GM23248 (cell line): ENCODE measurements around the gene MARCHF4. TPM values are rescaled to one million over a fixed set of nuclear protein-coding genes. Genes with fewer than 3 reads are reported as not detected.

Experiments
- DNase-seq: peaks from one replicate; pipeline ENCODE4 v3.0.0-alpha.2; 2015
- H2AFZ ChIP-seq: fragments of 200-600 bp; sonication (generic); 2 replicates; pipeline ENCODE4 v1.6.1; 2016; ENCODE audit warnings: antibody characterized with exemption
- H3F3A ChIP-seq: fragments of 200-600 bp; sonication (generic); 2 replicates; pipeline ENCODE4 v1.6.1; 2016; ENCODE audit warnings: mild to moderate bottlenecking, antibody characterized with exemption, mixed run types; ENCODE audit not compliant: insufficient read depth
- H3K27ac ChIP-seq: fragments of 200-600 bp; sonication (generic); 2 replicates; pipeline ENCODE4 v1.5.1; 2016; ENCODE audit warnings: mild to moderate bottlenecking
- H3K27me3 ChIP-seq: fragments of 200-600 bp; sonication (generic); replicated peaks from 2 replicates; pipeline ENCODE4 v1.6.1; 2016; ENCODE audit warnings: mild to moderate bottlenecking; ENCODE audit not compliant: insufficient read depth
- H3K36me3 ChIP-seq: fragments of 200-600 bp; sonication (generic); 2 replicates; pipeline ENCODE4 v1.6.1; 2016; ENCODE audit warnings: low read depth, mild to moderate bottlenecking
- H3K4me1 ChIP-seq: fragments of 200-600 bp; sonication (generic); 2 replicates; pipeline ENCODE4 v1.6.1; 2016; ENCODE audit warnings: mild to moderate bottlenecking; ENCODE audit not compliant: insufficient read depth
- H3K4me2 ChIP-seq: fragments of 200-600 bp; sonication (generic); one replicate; pipeline ENCODE4 v1.6.1; 2016; ENCODE audit warnings: mild to moderate bottlenecking; ENCODE audit not compliant: unreplicated experiment
- H3K4me3 ChIP-seq: fragments of 200-600 bp; sonication (generic); 2 replicates; pipeline ENCODE4 v1.5.1; 2016; ENCODE audit warnings: mild to moderate bottlenecking
- H3K79me2 ChIP-seq: fragments of 200-600 bp; sonication (generic); 2 replicates; pipeline ENCODE4 v1.6.1; 2016; ENCODE audit warnings: mild to moderate bottlenecking; ENCODE audit not compliant: insufficient read depth
- H3K9ac ChIP-seq: fragments of 200-600 bp; sonication (generic); 2 replicates; pipeline ENCODE4 v1.6.1; 2016; ENCODE audit warnings: mild to moderate bottlenecking
- H3K9me2 ChIP-seq: fragments of 200-600 bp; sonication (generic); 2 replicates; pipeline ENCODE4 v1.6.1; 2016; ENCODE audit warnings: mixed run types, mild to moderate bottlenecking, moderate library complexity; ENCODE audit not compliant: insufficient read depth
- H3K9me3 ChIP-seq: fragments of 200-600 bp; sonication (generic); one replicate; pipeline ENCODE4 v1.6.1; 2017; ENCODE audit warnings: low read depth
- H4K20me1 ChIP-seq: fragments of 200-600 bp; sonication (generic); 2 replicates; pipeline ENCODE4 v1.6.0; 2016; ENCODE audit not compliant: insufficient read depth
- EZH2 ChIP-seq: fragments of 200-600 bp; sonication (generic); IDR thresholded peaks from 2 replicates; pipeline ENCODE4 v1.6.1; 2018; ENCODE audit warnings: antibody characterized with exemption, mild to moderate bottlenecking; ENCODE audit not compliant: insufficient read depth, poor library complexity, severe bottlenecking
- EZH2phosphoT487 ChIP-seq: fragments of 200-600 bp; sonication (generic); IDR thresholded peaks from 2 replicates; pipeline ENCODE4 v1.6.1; 2018; ENCODE audit warnings: antibody characterized with exemption, moderate library complexity, mild to moderate bottlenecking, low read depth; ENCODE audit not compliant: insufficient read depth
- WGBS, 2 experiments: methylation state at CpG; one replicate each; pipeline ENCODE4 v1.1.6; 2015 to 2017; ENCODE audit warnings: low lambda C conversion rate in 2 of 2, low coverage in 1 of 2; ENCODE audit errors: missing lambda C conversion rate in 2 of 2; 5-methylcytosine and 5-hydroxymethylcytosine counted together
- in situ Hi-C: fragments of 300-500 bp; cut with MboI; formaldehyde crosslinking; loops from 2 replicates; pipeline ENCODE4 v1.15.0; 2020
- polyA plus RNA-seq: library from polyadenylated mRNA; unstranded; fragments of >200 nt; fragmentation: Nextera tagmentation; extraction: Ambion mirVana; gene quantifications from 2 replicates; pipeline ENCODE4 v1.2.1, GENCODE V29; 2016
- total RNA-seq: library from RNA; depleted of rRNA; stranded (reverse); fragments of >200 nt; shearing (Covaris generic); gene quantifications from 2 replicates; pipeline ENCODE4 v1.2.3, GENCODE V29; 2014

The MARCHF4 gene
- total and polyA plus RNA-seq, 2 experiments from 2014 or later, result 7.8 to 14.5 TPM

DNA sequence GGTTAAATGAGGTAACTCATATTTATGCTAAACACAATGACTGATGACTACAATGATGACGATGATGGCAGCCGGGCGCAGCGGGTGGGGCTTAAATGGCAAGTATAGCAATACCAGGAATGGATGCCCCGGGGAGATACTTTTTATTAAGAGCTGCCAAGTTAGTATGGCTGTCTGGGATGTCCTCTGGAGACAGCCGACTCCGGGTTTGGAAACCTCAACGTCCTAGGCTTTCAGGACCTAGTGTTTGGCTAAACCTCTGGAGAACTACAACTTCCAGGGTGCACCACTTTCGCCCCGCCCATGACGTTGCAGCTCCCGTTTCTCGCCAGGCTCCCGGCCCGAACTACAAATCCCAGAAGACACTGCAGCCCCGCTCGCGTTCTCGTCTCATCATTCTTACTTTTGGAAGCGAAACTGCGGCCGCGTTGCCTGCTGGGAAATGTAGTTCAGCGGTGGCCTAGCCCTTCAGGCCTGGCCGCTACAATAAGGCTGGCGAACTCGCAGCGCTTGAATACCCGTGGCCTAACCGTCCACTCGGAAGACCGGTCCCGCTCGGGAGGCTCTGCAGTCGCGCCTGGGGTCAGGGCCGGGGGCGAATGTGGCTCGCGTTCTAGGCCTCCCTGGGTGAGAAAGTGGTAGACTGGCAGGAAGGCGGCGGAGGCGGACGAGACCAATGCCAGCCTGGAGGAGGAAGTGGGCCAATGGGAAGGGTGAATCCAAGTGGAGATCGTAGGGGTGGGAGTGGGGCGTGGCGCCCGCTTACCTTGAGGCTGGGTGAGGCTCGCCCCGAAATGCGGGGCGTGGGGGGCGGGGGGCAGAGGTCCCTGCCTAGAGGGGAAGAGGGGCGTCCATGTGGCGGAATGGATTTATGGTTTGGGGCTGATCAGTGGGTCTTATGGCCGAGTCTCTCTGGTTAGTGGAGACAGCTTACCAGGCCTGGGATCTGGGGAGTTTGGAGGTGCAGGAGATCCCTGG lies 40.0 kb upstream of the MARCHF4 start, which contains the start of gene SMARCAL1:
Gene SMARCAL1, plus strand, starts transcription at position 463 of the 978 bp plus-strand sequence. CDS start 2,221 bp downstream, outside the sequence.
- peaks cover 18% of the 10 kb centered on the region; the same call in 1 of the 2 replicates for H3K36me3 ChIP-seq
- H3K27ac ChIP-seq, result peak within 1 kb of the TSS; percentile 73
- no peaks in the 10 kb centered on the region for H3K27me3 ChIP-seq
- peaks cover 27% of the 10 kb centered on the region for H3K79me2 ChIP-seq
- H3K4me2 ChIP-seq, result peak within 1 kb of the TSS; percentile 66
- H3F3A ChIP-seq, result no peaks in the 10 kb centered on the region
- H3K4me3 ChIP-seq, result peak within 1 kb of the TSS; percentile 91
- DNase-seq, result peak; percentile 98
- H3K4me1 ChIP-seq, result 0 out of 2 replicates have a peak, but pooled peaks cover 7% of the 10 kb centered on the region
- H3K9me3 ChIP-seq, result no peaks in the 10 kb centered on the region
- no peaks in the 10 kb centered on the region for H4K20me1 ChIP-seq
- WGBS, 2 experiments, result 7 to 8% methylated on average over 51 to 56 of the region's 56 CpGs
- peak within 1 kb of the TSS; percentile 92 for H2AFZ ChIP-seq
- no peaks in the 10 kb centered on the region for H3K9me2 ChIP-seq
- peak within 1 kb of the TSS; percentile 86 for H3K9ac ChIP-seq
- TF ChIP-seq EZH2phosphoT487 (no peak), EZH2 (no peak)
- in situ Hi-C loops, result no loop called here

DNA sequence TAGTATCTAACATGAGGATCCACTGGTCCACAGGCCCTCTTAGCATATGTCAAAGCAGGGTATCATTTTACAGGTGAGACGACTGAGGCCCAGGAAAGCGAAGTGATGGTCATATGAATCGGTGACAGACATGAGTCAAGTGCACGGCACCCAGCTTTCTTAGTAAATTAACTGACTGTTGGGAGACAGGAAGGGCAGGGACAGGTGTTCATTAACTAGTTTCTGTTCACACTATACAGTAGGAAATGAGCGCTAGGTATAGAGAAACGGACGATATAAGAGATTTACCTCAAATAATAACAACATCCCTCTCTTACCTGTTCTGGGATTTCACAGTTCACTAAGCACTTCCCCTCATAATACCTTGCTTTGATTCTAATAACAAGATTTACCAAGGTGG lies 38.3 kb upstream of the MARCHF4 start:
- DNase-seq, result no peak
- H3K9me3 ChIP-seq, result no peaks in the 10 kb centered on the region
- H3K4me1 ChIP-seq, result 0 out of 2 replicates have a peak, but pooled peaks cover 7% of the 10 kb centered on the region
- H3K9ac ChIP-seq, result no peak overlapping the region
- no peaks in the 10 kb centered on the region for H3K9me2 ChIP-seq
- no peak for TF ChIP-seq EZH2
- no peaks in the 10 kb centered on the region for H3F3A ChIP-seq
- H2AFZ ChIP-seq, result no peak overlapping the region
- H3K27ac ChIP-seq, result no peak overlapping the region
- H3K36me3 ChIP-seq, result peaks cover 10% of the 10 kb centered on the region; the same call in 1 of the 2 replicates
- H4K20me1 ChIP-seq, result no peaks in the 10 kb centered on the region
- H3K4me2 ChIP-seq, result no peak overlapping the region
- H3K79me2 ChIP-seq, result peaks cover 27% of the 10 kb centered on the region
- in situ Hi-C loops, result no loop called here
- H3K4me3 ChIP-seq, result no peak overlapping the region
- WGBS, 2 experiments, result 86 to 90% methylated on average over 7 of the region's 7 CpGs
- H3K27me3 ChIP-seq, result no peaks in the 10 kb centered on the region

DNA sequence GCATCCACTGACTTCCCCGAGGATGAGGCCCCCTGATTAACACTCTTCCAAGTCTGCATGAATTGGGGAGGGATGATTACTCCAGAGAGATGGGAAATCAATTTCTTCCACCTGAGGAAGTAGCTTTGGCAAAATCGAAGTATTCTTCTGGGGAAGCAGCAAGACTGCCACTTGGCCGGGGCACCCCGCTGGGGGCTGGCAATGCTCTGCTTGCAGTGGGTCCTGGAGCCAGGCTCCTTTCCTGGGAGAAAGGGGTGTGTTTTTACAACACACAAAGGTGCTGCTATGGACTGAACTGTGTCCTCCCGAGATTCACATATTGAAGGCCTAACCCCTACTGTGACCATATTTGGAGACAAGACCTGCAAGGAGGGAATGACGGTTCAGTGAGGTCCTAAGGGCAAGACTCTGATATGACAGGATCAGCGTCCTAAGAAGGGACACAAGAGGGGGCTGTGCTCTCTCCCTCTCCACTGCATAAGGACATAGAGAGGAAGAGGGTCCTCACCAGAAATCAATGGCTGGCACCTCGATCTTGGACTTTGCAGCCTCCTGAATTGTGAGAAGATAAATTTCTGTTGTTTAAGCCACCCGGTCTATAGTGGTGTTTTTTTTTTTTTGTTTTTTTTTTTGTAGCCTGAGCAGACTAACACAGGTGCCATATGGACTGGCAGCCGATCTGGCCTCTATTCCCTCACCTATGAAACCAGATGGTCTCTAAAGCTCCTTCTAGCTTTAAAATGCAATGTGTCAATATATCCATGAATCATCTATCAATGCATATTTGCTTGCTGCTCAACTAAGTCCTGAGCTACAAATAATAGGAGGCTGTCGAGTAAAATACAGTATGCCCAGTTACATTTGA lies 36.4 kb upstream of the MARCHF4 start:
- no peaks in the 10 kb centered on the region for H4K20me1 ChIP-seq
- peaks cover 11% of the 10 kb centered on the region for H3K79me2 ChIP-seq
- H3K4me3 ChIP-seq, result no peak overlapping the region
- H3K4me2 ChIP-seq, result no peak overlapping the region
- H3K27me3 ChIP-seq, result no peaks in the 10 kb centered on the region
- H3K9me3 ChIP-seq, result no peaks in the 10 kb centered on the region
- WGBS, 2 experiments, result 56 to 57% methylated on average over 11 of the region's 11 CpGs
- no peak for DNase-seq
- no peaks in the 10 kb centered on the region for H3K9me2 ChIP-seq
- H3K4me1 ChIP-seq, result 0 out of 2 replicates have a peak, but pooled peaks cover 6% of the 10 kb centered on the region
- no peaks in the 10 kb centered on the region for H3F3A ChIP-seq
- in situ Hi-C loops, result no loop called here
- no peak overlapping the region for H3K9ac ChIP-seq
- no peak for TF ChIP-seq EZH2
- TF ChIP-seq EZH2phosphoT487, result no peak
- H2AFZ ChIP-seq, result no peak overlapping the region
- no peak overlapping the region for H3K27ac ChIP-seq
- H3K36me3 ChIP-seq, result no peaks in the 10 kb centered on the region

DNA sequence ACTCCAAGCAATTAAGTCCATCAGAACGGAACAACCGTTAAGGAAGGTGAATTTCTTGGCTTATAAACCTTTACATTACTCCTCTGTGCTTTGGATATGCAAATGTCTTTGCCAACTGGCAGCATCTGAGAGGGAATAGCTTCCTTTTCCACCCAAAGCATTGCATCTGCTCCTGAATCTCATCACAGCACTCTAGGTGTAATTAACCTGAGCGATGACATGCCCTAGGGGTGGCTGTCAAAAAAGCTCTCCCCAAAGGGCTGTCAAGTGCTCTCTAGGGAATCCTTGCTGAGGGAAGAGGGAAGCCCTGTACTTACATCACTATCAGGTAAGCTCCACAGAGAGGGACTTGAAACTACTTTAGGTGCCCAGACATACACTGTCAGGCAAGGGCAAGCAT lies 34.5 kb upstream of the MARCHF4 start:
- in situ Hi-C loops, result no loop called here
- TF ChIP-seq EZH2phosphoT487, result no peak
- no peak for TF ChIP-seq EZH2
- H3K9me3 ChIP-seq, result no peaks in the 10 kb centered on the region

More for the DNA sequence above, 34.5 kb upstream of the MARCHF4 start:
- no peaks in the 10 kb centered on the region for H3K79me2 ChIP-seq
- H2AFZ ChIP-seq, result no peak overlapping the region
- H3K4me1 ChIP-seq, result no peaks in the 10 kb centered on the region
- H4K20me1 ChIP-seq, result no peaks in the 10 kb centered on the region
- H3K27me3 ChIP-seq, result no peaks in the 10 kb centered on the region
- no peak overlapping the region for H3K4me3 ChIP-seq
- H3K27ac ChIP-seq, result no peak overlapping the region
- no peak overlapping the region for H3K4me2 ChIP-seq
- no peak for DNase-seq
- 75 to 76% methylated on average over 3 of the region's 3 CpGs for WGBS, 2 experiments
- H3K36me3 ChIP-seq, result no peaks in the 10 kb centered on the region
- no peaks in the 10 kb centered on the region for H3F3A ChIP-seq
- H3K9me2 ChIP-seq, result no peaks in the 10 kb centered on the region
- no peak overlapping the region for H3K9ac ChIP-seq
